Type B pancreatic cell (in vitro differentiated cells): Measurements from ENCODE around the gene PEX14. TPM values are rescaled to one million over a fixed set of nuclear protein-coding genes. Genes with fewer than 3 reads are reported as not detected.

Source experiments
- DNase-seq: peaks from one replicate; pipeline ENCODE4 v3.0.0; 2021; ENCODE audit warnings: mixed read lengths; ENCODE audit not compliant: unreplicated experiment; ENCODE audit errors: extremely low spot score
- H3K27ac Mint-ChIP-seq: 2 replicates; pipeline ENCODE4 v1.8.0; 2021; ENCODE audit warnings: mild to moderate bottlenecking, mixed read lengths
- H3K27me3 Mint-ChIP-seq: 2 replicates; pipeline ENCODE4 v1.8.0; 2021; ENCODE audit warnings: mixed read lengths
- H3K36me3 Mint-ChIP-seq: 2 replicates; pipeline ENCODE4 v1.8.0; 2021; ENCODE audit warnings: mixed read lengths
- H3K4me1 Mint-ChIP-seq: one replicate; pipeline ENCODE4 v1.8.0; 2021; ENCODE audit warnings: mixed read lengths; ENCODE audit not compliant: unreplicated experiment
- H3K4me3 Mint-ChIP-seq: 2 replicates; pipeline ENCODE4 v1.8.0; 2021; ENCODE audit warnings: mild to moderate bottlenecking, mixed read lengths
- H3K9me3 Mint-ChIP-seq: 2 replicates; pipeline ENCODE4 v1.8.0; 2021; ENCODE audit warnings: mixed read lengths
- CTCF ChIP-seq: fragments of 200-600 bp; sonication (generic); conservative IDR thresholded peaks from 2 replicates; pipeline ENCODE4 v1.5.0; 2021; ENCODE audit warnings: antibody characterized with exemption, mild to moderate bottlenecking
- total RNA-seq: library from RNA; stranded (reverse); gene quantifications from 2 replicates; pipeline ENCODE4 v1.2.1, GENCODE V29; 2021; ENCODE audit warnings: low replicate concordance

The PEX14 gene
- total RNA-seq, 1 donor from 2014 or later = 22.5 TPM

DNA sequence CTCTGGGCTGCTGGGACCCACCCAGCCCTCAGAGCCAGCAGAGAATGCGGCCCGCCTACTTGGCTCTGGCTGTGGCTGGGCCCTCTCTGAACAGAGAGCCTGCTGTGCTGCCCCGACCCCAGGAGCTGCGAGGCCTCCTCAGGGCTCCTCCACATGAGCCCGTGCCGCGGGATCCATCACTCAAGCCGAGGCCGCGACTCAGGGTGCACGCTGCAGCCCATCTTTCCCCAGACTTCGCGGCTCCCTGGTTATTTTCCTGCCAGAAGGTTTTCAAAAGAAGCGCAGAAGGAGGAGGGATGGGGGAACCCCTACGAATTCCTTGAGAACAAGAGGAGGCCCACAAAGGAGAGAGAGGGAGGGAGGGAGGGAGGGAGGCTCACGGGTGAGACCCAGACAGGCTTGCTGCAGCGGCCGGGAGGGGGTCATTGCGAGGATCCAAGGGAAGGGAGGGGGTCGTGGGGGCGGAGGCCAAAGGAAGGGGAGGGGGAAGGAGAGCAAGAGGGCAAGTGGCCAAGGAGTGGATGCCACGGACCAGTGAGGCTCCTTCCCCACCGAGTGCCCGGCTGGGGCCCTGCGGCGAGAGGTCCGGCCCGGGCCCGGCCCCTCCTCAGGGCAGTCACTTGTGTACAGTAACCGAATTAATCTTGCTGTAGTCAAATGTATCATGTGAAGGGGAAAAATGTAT, 174.9 kb downstream of the PEX14 start:
- Mint-ChIP-seq H3K36me3 (no peaks in the 10 kb centered on the region), H3K4me1 (no peaks in the 10 kb centered on the region), H3K4me3 (no peak overlapping the region), H3K9me3 (no peaks in the 10 kb centered on the region), H3K27me3 (no peaks in the 10 kb centered on the region), H3K27ac (no peak overlapping the region)
- DNase-seq = no peak
- no peak for TF ChIP-seq CTCF

DNA sequence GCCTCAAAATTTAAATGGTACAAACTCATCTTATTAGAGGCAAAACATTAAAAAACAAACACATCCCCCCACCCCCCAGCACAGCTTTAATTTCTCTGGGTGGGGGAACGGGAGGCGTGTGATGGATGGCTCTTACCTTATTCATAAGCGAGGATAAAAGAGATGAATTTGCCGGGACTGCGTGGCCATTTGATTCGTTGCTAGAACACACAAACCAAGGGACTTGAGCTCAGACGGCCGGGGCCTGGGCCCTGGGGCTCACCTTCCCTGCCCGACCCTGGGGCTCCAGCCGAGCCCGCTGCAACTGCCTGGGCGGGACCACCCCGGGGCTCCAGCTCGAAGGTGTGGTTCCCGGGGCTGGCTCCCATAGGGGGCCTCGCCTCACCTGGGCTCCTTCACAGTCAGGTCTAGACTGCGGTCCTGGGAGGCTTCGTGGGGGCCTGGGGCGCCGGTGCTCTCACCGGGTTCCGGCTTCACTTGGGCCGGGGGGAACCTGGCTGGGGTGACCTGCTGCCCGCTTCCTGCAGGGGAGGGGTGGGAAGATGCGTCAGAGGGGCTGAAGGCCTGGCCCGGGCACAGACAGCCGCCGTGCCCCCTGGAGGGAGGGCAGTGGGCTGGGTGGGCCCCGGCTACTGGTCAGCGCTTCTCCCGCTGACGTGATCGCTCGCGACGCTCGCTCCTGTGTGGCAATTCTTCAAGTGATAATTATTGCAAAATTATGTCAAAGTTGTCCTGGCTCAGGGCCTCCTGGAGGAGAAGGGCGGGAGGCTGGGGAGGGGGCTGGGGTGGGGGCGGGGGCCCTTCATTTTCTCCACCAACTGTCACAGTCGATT, 176.0 kb downstream of the PEX14 start:
- Mint-ChIP-seq H3K27me3 (no peaks in the 10 kb centered on the region), H3K27ac (no peak overlapping the region), H3K4me1 (no peaks in the 10 kb centered on the region), H3K36me3 (no peaks in the 10 kb centered on the region), H3K4me3 (no peak overlapping the region), H3K9me3 (no peaks in the 10 kb centered on the region)
- no peak for TF ChIP-seq CTCF
- DNase-seq = no peak

DNA sequence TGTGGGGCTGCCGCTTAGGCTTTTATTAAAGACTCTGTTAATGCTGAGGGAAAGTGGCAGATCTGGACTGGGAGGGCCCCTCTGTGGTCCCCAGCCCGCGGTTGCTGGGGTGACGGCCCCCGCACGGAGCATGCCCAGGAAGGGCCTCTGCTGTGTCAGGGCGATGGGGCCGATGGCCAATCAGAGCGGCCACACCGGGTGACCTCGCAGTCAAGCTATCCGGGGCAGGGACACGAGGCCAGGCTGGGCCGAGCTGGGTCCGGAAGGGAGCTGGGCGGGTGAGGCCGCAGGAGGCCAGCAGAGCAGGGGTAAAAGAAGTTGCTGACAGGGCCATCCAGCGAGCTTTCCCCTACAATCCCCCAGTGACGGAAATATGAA, 176.6 kb downstream of the PEX14 start:
- no peak for DNase-seq
- no peaks in the 10 kb centered on the region for H3K27me3 Mint-ChIP-seq

DNA sequence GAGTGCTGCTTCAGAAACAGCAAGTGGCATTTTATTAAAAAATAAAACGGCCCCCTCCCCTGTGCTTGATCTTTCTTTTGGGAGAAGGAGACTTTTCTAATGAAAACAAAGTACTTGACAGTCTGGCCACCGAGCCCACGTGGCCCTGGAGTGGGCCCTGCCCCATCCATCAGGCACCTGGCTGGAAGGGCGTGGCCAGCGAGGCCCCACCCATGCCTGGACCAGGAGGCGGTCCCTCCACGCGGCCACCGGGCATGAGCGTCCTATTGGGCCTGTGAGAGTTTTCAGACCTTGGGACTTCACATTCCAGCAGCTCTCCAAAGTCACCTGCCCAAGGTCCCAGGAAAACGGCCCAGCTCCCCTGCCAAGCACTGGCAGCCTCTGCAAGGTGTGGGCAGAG, 177.0 kb downstream of the PEX14 start:
- no peak overlapping the region for H3K4me3 Mint-ChIP-seq
- no peaks in the 10 kb centered on the region for H3K27me3 Mint-ChIP-seq
- no peak overlapping the region for H3K27ac Mint-ChIP-seq
- no peak for TF ChIP-seq CTCF
- DNase-seq = no peak
- H3K9me3 Mint-ChIP-seq = no peaks in the 10 kb centered on the region
- H3K36me3 Mint-ChIP-seq = no peaks in the 10 kb centered on the region
- H3K4me1 Mint-ChIP-seq = no peaks in the 10 kb centered on the region

More for the DNA sequence above, 176.6 kb downstream of the PEX14 start:
- Mint-ChIP-seq H3K36me3 (no peaks in the 10 kb centered on the region), H3K9me3 (no peaks in the 10 kb centered on the region), H3K4me3 (no peak overlapping the region), H3K27ac (no peak overlapping the region), H3K4me1 (no peaks in the 10 kb centered on the region)
- no peak for TF ChIP-seq CTCF

- DNase-seq = no peak
- H3K27ac Mint-ChIP-seq = no peak overlapping the region
- H3K4me3 Mint-ChIP-seq = no peak overlapping the region
- no peaks in the 10 kb centered on the region for H3K9me3 Mint-ChIP-seq
- no peaks in the 10 kb centered on the region for H3K27me3 Mint-ChIP-seq
- peaks cover 4% of the 10 kb centered on the region for H3K4me1 Mint-ChIP-seq
- no peaks in the 10 kb centered on the region for H3K36me3 Mint-ChIP-seq
- TF ChIP-seq CTCF = no peak
Observed at GRCh38 chr1:10652626-10653025, 177.9 kb downstream of the PEX14 start.
